Gastrocnemius medialis (tissue), 4 donors: ENCODE measurements around the gene CCNQ. TPM values are rescaled to one million over a fixed set of nuclear protein-coding genes. Genes with fewer than 3 reads are reported as not detected.
"Not testable (repeated sequence)": the region's sequence is repeated elsewhere in the genome, so short reads cannot be mapped to it uniquely, and the experiment has no call there.

Experiments
- ATAC-seq, 2 donors: fragments of 150-250 bp; one replicate each; pipeline ENCODE4 v1.9.1; 2016
- DNase-seq, 2 donors: peaks; one replicate each; pipeline ENCODE4 v3.0.0-alpha.2; 2019
- H3K27ac ChIP-seq, 4 donors: fragments of 200-600 bp; sonication (generic); 1 replicate in 1 of 4; 2 replicates in 3 of 4; pipeline ENCODE4 v1.5.1; 2016 to 2018; ENCODE audit warnings: mild to moderate bottlenecking in 2 of 4, moderate library complexity in 1 of 4
- H3K27me3 ChIP-seq, 3 donors: fragments of 200-600 bp; sonication (generic) in 2 of 3; 1 replicate in 1 of 3; 2 replicates in 2 of 3; pipeline versions ENCODE4 v1.5.1 to v1.6.0; 2016 to 2019; ENCODE audit warnings: mild to moderate bottlenecking in 1 of 3, moderate library complexity in 1 of 3
- H3K36me3 ChIP-seq, 2 donors: fragments of 200-600 bp; sonication (generic) in 1 of 2; one replicate each; pipeline ENCODE4 v1.5.1; 2017 to 2018
- H3K4me1 ChIP-seq, 2 donors: fragments of 200-600 bp; sonication (generic) in 1 of 2; one replicate each; pipeline ENCODE4 v1.5.1; 2016 to 2017; ENCODE audit warnings: mild to moderate bottlenecking in 2 of 2
- H3K4me3 ChIP-seq, 4 donors: fragments of 200-600 bp; sonication (generic) in 3 of 4; 1 replicate in 1 of 4; 2 replicates in 3 of 4; pipeline ENCODE4 v1.5.1; 2016 to 2019; ENCODE audit warnings: mild to moderate bottlenecking in 2 of 4
- H3K9me3 ChIP-seq, 3 donors: fragments of 200-600 bp; sonication (generic) in 2 of 3; 1 replicate in 1 of 3; 2 replicates in 2 of 3; pipeline ENCODE4 v1.5.1; 2016 to 2019
- CTCF ChIP-seq, 5 experiments: fragments of 450-650 bp in 3 of 5; fragments of 200-600 bp in 2 of 5; sonication (generic) in 2 of 5; IDR thresholded peaks in 4 of 5; conservative IDR thresholded peaks in 1 of 5; 1 replicate in 4 of 5; 2 replicates in 1 of 5; pipeline ENCODE4 v1.5.1; 2016 to 2019; ENCODE audit warnings: antibody characterized with exemption in 5 of 5, mild to moderate bottlenecking in 3 of 5, moderate library complexity in 3 of 5
- POLR2A ChIP-seq, 2 donors: fragments of 450-650 bp; IDR thresholded peaks; one replicate each; pipeline ENCODE4 v1.6.1; 2017; ENCODE audit warnings: antibody characterized with exemption in 2 of 2, mild to moderate bottlenecking in 2 of 2, moderate library complexity in 2 of 2
- in situ Hi-C, 4 donors: fragments of 200-750 bp; cut with MboI; loops; one replicate each; pipeline versions ENCODE4 v1.15.0 to v1.8.0; 2017; ENCODE audit warnings: low sequenced_read_pairs in 4 of 4
- intact Hi-C: fragments of 100-400 bp; cut with DNase I; formaldehyde crosslinking; loops from one replicate; pipeline ENCODE4 v1.15.1; 2023; ENCODE audit warnings: low total_unique reads
- total RNA-seq, 4 donors: library from RNA; depleted of rRNA; stranded (reverse); fragments of >200 nt; gene quantifications; one replicate each; pipeline versions ENCODE4 v1.1.0 to v1.2.3, GENCODE V29; 2016

The CCNQ gene
- total RNA-seq, 4 donors from 2014 or later: 48.4 to 61.5 (median 52.8) TPM

DNA sequence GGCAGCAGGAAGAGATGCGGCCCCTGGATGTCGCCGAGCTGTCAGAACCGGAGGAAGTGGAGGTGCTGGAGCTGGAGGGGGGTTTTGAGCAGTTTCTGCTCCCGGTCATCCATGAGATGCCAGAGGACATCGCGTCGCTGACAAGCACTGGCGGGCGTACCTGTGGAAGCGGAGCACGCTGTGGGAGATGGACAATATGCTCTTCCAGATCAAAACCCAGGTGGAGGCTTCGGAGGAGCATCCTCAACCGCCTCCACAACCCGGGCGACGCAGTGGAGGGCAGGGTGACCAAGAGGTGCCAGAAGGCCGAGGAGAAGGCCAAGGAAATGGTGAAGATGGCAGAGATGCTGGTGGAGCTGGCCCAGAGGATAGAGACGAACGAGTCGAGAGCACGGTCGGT is 7.6 kb upstream of the CCNQ start:
- TF ChIP-seq CTCF (IDR thresholded peaks at IDR 0.05 in 4 of 5, conservative IDR thresholded peaks at IDR 0.05 in 1 of 5) (no peak), POLR2A (IDR thresholded peaks at IDR 0.05) (no peak)
- no peak overlapping the region for H3K4me3 ChIP-seq
- DNase-seq: no peak
- H3K27me3 ChIP-seq: no peaks in the 10 kb centered on the region
- peaks cover 0 to 7% of the 10 kb centered on the region in 2 donors for H3K4me1 ChIP-seq
- ATAC-seq: no peak
- in situ Hi-C loops: no loop called here
- no peaks in the 10 kb centered on the region for H3K36me3 ChIP-seq
- intact Hi-C loops: no loop called here
- no peak overlapping the region for H3K27ac ChIP-seq
- H3K9me3 ChIP-seq: no peaks in the 10 kb centered on the region

DNA sequence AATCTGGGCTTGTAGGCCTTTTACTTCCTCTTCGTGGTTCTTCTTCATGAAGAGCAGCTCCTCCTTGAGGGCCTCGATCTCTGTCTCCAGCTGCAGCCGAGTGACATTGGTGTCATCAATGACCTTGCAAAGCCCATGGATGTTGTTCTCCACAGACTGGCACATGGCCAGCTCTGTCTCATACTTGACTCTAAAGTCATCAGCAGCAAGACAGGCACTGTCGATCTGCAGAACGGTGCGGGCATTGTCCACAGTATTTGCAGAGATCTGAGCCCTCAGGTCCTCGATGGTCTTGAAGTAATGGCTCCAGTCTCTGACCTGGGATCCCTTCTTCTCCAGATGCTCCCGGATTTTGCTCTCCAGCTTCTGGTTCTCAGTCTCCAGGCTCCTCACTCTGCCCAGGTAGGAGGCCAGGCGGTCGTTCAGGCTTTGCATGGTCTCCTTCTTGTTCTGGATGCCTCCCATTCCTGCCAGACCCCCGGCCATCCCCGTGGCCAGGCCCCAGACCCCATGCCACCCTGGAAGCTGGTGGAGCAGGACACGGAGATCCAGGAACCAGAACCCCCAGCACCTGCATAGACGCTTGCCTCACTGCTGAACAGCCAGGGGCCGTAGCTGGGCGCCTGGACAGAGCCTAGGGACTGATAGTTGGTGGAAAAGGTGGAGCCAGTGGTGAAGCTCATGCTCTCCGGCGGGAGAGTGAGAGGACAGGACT is 5.9 kb upstream of the CCNQ start:
- in situ Hi-C loops, ATAC-seq, H3K4me1 ChIP-seq, DNase-seq, H3K27ac ChIP-seq, H3K9me3 ChIP-seq, H3K36me3 ChIP-seq, H3K4me3 ChIP-seq, intact Hi-C loops, H3K27me3 ChIP-seq: not testable (repeated sequence)

GRCh38 chrX:153603131-153603656 is 4.3 kb upstream of the CCNQ start:
- no peak overlapping the region for H3K4me3 ChIP-seq
- in situ Hi-C loops: no loop called here
- no peaks in the 10 kb centered on the region for H3K27me3 ChIP-seq
- intact Hi-C loops: no loop called here
- H3K36me3 ChIP-seq: no peaks in the 10 kb centered on the region
- TF ChIP-seq CTCF (IDR thresholded peaks at IDR 0.05 in 4 of 5, conservative IDR thresholded peaks at IDR 0.05 in 1 of 5) (no peak), POLR2A (IDR thresholded peaks at IDR 0.05) (no peak)
- no peaks in the 10 kb centered on the region for H3K9me3 ChIP-seq
- DNase-seq: no peak
- H3K27ac ChIP-seq: no peak overlapping the region
- no peak for ATAC-seq
- H3K4me1 ChIP-seq: peaks cover 5% of the 10 kb centered on the region in 2 donors

GRCh38 chrX:153602601-153603000 is 3.7 kb upstream of the CCNQ start:
- Histone ChIP-seq H3K27ac (no peak overlapping the region), H3K27me3 (no peaks in the 10 kb centered on the region), H3K4me3 (no peak overlapping the region), H3K4me1 (peaks cover 5 to 11% of the 10 kb centered on the region in 2 donors), H3K9me3 (no peaks in the 10 kb centered on the region), H3K36me3 (no peaks in the 10 kb centered on the region)
- DNase-seq: no peak
- no peak for ATAC-seq
- no peak for TF ChIP-seq CTCF (IDR thresholded peaks at IDR 0.05 in 4 of 5, conservative IDR thresholded peaks at IDR 0.05 in 1 of 5)
- no peak for TF ChIP-seq POLR2A (IDR thresholded peaks at IDR 0.05)
- in situ Hi-C loops (no loop called here), intact Hi-C loops (no loop called here)

- no peak overlapping the region for H3K27ac ChIP-seq
- in situ Hi-C loops (no loop called here), intact Hi-C loops (no loop called here)
- no peaks in the 10 kb centered on the region for H3K9me3 ChIP-seq
- peaks cover 5 to 15% of the 10 kb centered on the region in 2 donors for H3K4me1 ChIP-seq
- DNase-seq (no peak), ATAC-seq (no peak)
- no peaks in the 10 kb centered on the region for H3K36me3 ChIP-seq
- TF ChIP-seq POLR2A (IDR thresholded peaks at IDR 0.05) (no peak), CTCF (IDR thresholded peaks at IDR 0.05 in 4 of 5, conservative IDR thresholded peaks at IDR 0.05 in 1 of 5) (no peak)
- no peaks in the 10 kb centered on the region for H3K27me3 ChIP-seq
- no peak overlapping the region for H3K4me3 ChIP-seq
These were observed 2.7 kb upstream of the CCNQ start for GRCh38 chrX:153601511-153602110.
